ENCODE results near the gene DOCK4.
"Not testable (repeated sequence)": the region's sequence is repeated elsewhere in the genome, so short reads cannot be mapped to it uniquely, and the experiment has no call there.

The DOCK4 gene

DNA sequence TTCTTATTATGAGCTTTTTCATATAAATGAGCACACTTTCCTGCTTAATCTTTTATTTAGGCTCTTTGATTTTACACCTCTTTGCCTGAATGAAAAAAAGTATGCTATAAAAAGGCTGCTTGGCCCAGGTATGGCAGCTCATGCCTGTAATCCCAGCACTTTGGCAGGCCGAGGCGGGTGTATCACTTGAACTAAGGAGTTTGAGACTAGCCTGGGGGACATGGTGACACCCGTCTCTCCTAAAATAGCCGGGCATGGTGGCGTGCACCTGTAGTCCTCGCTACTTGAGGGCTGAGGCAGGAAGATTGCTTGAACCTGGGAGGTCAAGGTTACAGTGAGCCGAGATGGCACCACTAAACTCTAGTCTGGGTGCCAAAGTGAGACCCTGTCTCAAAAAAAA is 72.9 kb downstream of the DOCK4 start:
- DNase-seq (ENCODE audit: low spot score): no peak

DNA sequence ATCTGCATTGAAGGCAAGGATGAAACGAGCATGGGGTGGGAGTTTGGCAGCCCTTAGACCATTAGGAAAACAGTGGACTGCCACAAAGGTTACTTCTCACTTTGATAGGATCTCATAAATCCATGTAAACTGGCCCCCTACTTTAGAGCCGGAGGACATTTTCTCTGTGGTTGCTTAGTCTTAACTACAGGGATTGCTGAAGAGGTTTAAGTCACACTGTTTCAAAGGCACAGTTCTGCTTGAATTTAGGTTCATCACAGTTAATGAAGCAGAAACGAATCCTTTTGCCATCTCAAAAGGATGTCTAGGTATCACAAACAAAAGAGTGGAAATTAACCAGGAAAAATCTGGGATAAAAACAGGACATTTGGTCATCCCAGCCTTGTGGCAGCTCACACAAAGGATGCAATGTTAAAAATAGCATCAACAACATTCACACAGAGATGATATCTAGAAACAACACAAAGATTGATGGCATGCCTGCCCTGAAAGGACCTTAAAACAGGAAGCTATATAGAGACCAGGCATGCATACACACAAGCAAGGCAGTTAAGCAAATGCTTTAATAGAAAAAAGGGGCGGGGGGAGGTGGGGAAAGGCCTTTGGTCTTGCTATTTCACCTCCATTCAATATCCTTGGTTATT is 74.0 kb downstream of the DOCK4 start:
- no peak for DNase-seq (ENCODE audit: low spot score)

GRCh38 chr7:112130729-112131410 is 75.3 kb downstream of the DOCK4 start:
- DNase-seq (ENCODE audit: low spot score): no peak

- no peak for DNase-seq (ENCODE audit: low spot score)
Measured at GRCh38 chr7:112129655-112130323, 76.4 kb downstream of the DOCK4 start.

- not testable (repeated sequence) for DNase-seq (ENCODE audit: low spot score)
Measured at GRCh38 chr7:112128461-112129425, 77.5 kb downstream of the DOCK4 start.

GRCh38 chr7:112128041-112128440 is 78.2 kb downstream of the DOCK4 start:
- not testable (repeated sequence) for DNase-seq (ENCODE audit: low spot score)

DNA sequence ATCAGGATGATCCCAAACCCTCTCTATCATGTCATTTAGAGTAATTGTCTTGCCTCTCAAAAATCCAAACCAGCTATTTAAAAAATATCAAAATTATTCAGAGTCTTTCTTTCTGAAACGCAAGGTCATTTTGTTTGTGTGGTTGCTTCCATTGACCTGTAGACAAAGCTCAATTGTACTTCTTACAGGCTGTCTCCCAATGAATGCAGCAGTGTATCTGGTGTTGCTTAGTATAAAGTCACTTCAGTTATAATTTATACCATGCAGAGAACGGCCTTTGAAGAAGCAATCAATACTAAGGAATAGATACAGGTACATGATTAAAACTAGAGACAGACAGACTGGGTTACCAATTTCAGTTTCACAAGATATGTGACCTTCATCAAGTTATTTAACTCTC is 80.9 kb downstream of the DOCK4 start:
- DNase-seq (ENCODE audit: low spot score): no peak

DNA sequence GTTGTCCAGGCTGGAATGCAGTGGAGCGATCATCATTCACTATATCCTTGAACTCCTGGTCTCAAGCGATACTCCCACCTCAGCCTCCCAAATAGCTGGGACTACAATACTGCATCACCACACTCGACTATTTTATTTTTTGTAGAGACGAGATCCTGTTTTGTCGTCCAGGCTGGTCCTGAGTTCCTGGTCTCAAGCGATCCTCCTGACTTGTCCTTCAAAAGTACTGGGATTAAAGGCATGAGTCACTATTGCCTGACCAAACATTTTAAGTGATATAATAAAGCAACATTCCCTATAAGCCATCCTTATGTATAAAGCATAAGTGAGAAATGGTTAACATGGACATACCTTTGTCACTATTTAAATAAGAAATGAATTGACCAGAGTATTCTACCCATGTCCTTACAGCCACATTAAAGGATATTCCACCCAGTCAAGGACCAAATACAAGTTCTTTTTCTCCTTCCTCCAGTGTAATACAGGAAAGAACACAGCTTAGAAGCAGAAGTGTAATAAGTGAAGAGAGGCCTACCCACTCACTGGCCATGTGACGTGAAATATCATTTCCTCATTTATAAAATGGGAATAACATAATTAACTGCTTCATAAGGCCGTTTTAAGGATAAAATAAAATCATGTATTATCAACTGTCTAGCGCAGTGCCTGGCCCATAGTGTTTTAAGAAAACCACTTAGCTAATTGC is 82.0 kb downstream of the DOCK4 start:
- no peak for DNase-seq (ENCODE audit: low spot score)

DNA sequence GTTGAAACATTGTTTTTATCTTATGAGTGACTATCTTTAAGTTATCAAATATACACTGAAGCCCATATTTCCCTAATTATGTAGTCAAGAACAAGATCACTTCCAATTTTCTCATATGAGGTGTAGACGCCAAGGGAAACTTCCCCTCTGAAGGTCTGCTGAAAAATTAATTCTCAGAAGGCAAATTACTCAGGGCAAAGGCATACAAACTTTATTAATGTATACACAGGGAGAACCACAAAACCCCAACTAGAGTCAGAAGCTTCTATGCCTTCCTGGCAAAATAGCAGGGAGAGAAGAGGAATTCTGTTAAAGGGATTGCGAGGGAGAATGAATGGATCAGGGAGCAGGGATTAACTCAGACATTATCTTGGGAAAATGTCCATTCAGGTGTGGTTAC is 83.4 kb downstream of the DOCK4 start:
- no peak for DNase-seq (ENCODE audit: low spot score)

DNA sequence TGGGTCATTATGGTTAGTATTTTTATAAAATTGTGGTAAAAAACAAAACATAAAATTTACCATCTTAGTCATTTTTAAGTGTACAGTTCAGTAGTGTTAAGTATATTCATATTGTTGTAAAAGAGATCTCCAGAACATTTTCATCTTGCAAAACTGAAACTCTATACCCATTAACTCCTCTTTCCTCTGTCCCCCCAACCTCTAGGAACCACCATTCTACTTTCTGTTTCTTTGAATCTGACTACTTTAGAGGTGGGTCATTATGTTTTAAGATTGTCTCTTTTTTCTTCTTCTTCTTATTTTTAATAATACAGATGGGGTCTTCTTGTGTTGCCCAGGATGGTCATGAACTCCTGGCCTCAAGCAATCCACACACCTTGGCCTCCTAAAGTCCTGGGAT is 84.1 kb downstream of the DOCK4 start:
- DNase-seq (ENCODE audit: low spot score): no peak

DNA sequence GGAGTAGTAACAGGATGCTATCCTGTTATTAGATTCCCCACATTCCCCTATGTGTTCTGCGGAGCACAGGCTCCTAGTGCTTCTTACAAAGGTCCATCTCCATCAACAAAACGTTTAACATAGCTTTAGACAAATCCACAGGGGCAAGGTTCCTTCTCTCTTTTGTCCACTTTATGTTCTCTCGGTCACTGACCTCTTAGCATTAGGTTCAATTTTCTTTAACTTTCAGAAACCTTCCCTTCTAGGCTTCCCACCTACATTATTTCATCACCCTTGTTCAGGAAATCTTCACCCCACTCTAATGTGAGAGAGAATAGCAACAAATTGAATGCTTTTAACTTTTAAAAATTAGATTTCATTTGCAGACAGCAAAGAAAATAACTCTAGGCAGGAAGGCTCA is 84.9 kb downstream of the DOCK4 start:
- no peak for DNase-seq (ENCODE audit: low spot score)

- no peak for DNase-seq (ENCODE audit: low spot score)
Measured at GRCh38 chr7:112120696-112121217, 85.4 kb downstream of the DOCK4 start.

DNA sequence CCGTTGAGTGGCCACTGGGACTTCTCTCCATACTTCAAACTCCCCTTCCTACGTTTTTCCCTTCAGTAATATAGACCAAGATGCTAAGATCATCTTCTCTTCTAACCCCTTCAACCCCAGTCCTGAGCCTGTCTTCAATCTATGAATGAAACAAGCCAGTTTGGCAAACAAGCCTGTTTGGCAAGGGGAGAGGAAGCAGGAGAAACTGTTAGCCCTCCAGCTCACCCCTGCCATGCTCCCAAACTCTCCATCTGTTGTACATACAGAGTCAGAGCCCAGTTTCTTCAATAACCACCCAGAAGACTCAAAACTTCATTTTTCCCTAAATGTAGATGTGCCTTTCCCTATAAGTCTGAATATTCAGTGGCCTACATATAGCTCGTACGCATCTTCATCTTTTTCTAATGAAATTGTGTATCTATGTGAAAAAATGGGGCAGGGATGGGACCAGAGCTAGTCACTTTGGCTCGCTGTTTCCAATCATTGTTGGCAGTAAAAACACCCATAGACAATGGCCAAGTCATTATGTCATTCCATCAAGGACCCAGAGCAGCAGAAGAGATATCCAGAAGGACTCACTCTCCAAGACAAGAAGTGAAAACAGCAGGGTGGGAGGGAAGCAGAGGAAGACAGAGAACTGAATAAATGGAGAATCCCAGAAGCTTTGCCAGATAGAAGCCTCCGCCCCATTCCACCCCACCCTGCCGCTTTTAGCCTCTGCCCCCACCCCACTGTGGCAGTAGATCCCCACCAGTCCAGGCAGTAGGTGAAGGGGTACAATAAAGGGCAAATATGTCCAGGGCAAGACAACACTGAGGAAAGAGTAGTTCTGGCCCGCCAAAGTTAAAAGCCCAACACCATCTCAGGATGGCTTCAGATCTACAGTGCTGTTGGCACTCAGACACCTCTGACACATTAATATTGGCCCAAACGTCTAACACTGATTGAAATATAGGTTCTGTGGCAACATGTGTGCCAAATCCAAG is 87.3 kb downstream of the DOCK4 start:
- DNase-seq (ENCODE audit: low spot score): no peak

GRCh38 chr7:112116894-112117293 is 89.3 kb downstream of the DOCK4 start:
- DNase-seq (ENCODE audit: low spot score): no peak

- no peak for DNase-seq (ENCODE audit: low spot score)
Measured at GRCh38 chr7:112116358-112116757, 89.8 kb downstream of the DOCK4 start.

DNA sequence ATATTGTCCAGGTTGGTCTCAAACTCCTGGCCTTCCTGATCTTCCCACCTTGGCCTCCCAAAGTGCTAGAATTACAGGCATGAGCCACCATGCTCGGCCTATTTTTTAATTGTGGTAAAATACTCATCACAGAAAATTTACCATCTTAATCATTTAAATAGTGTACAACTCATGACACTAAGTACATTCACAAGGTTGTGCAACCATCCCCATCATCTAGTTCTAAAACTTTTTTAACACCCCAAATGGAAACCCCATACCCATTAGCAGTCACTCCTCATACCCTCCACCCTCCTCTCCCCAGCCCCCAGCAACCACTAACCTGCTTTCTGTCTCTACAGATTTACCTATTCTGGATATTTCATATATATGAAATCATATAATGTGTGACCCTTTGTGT is 90.3 kb downstream of the DOCK4 start:
- DNase-seq (ENCODE audit: low spot score): no peak

GRCh38 chr7:112113913-112114575 is 92.2 kb downstream of the DOCK4 start:
- no peak for DNase-seq (ENCODE audit: low spot score)

GRCh38 chr7:112112822-112113255 is 93.4 kb downstream of the DOCK4 start:
- no peak for DNase-seq (ENCODE audit: low spot score)

DNA sequence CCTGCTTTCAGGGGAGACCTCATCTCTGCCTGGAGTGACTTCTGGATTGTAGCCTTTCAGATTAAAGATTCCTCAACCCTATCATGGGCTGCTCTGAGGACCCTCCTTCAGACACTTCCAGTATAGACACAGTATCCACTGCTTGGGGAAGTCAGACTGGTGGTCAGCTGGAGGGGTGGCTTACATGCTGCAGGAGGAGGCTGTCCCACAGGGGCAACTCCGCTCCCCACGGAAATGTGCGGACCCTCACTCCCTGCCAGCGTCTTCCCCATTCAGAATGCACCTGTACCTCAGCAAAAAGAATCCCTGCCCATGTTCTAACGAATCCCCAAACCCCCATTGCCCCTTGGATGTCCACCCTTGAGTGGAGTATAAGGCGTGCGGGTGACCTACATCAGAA is 95.5 kb downstream of the DOCK4 start:
- DNase-seq (ENCODE audit: low spot score): no peak

- DNase-seq (ENCODE audit: low spot score): no peak
Measured at GRCh38 chr7:112110175-112110574, 96.0 kb downstream of the DOCK4 start.

Data from CD4-positive, alpha-beta T cell treated with Interleukin-15 for 4 hours (primary cell).